Naive thymus-derived CD4-positive, alpha-beta T cell (primary cell): Measurements from ENCODE around the gene PNRC2. TPM values are rescaled to one million over a fixed set of nuclear protein-coding genes. Genes with fewer than 3 reads are reported as not detected.
"Not testable (repeated sequence)": the region's sequence is repeated elsewhere in the genome, so short reads cannot be mapped to it uniquely, and the experiment has no call there.

Experiments used
- ATAC-seq: fragments of 150-1000 bp; cut with Tn5 transposase; 2 replicates; pipeline ENCODE4 v1.10.0; 2021; ENCODE audit warnings: mild to moderate bottlenecking, moderate library complexity
- CTCF ChIA-PET: fragments of 350-600 bp; sonication (Branson Sonifier 250); formaldehyde crosslinking; loops from one replicate; lab custom pipeline; 2021; ENCODE audit warnings: antibody characterized with exemption; lab: Charles Lee
- POLR2A ChIA-PET: fragments of 350-600 bp; sonication (Branson Sonifier 250); formaldehyde crosslinking; loops from one replicate; lab custom pipeline; 2021; ENCODE audit warnings: antibody characterized with exemption, inconsistent platforms; lab: Charles Lee
- DNase-seq, 9 donors: peaks; one replicate each; pipeline versions ENCODE4 v3.0.0 to v3.0.0-alpha.2; 2020 to 2022; ENCODE audit warnings: mixed read lengths in 1 of 9
- H3K27ac ChIP-seq: one replicate; pipeline ENCODE4 v1.7.0; 2013; ENCODE audit warnings: mild to moderate bottlenecking, low read depth, low read length, moderate library complexity
- H3K27me3 ChIP-seq, 2 donors: one replicate each; pipeline ENCODE4 v1.7.0; 2013; ENCODE audit warnings: low read length in 2 of 2, mild to moderate bottlenecking in 2 of 2, moderate library complexity in 2 of 2; ENCODE audit not compliant: control insufficient read depth in 2 of 2, insufficient read depth in 2 of 2
- H3K36me3 ChIP-seq, 3 experiments: 1 replicate in 2 of 3; 2 replicates in 1 of 3; pipeline ENCODE4 v1.7.0; 2013; ENCODE audit warnings: low read length in 3 of 3, mild to moderate bottlenecking in 3 of 3, moderate library complexity in 1 of 3; ENCODE audit not compliant: insufficient read depth in 3 of 3, control insufficient read depth in 2 of 3
- H3K4me1 ChIP-seq, 2 donors: one replicate each; pipeline ENCODE4 v1.7.0; 2013; ENCODE audit warnings: low read length in 2 of 2, mild to moderate bottlenecking in 2 of 2, moderate library complexity in 1 of 2; ENCODE audit not compliant: control insufficient read depth in 2 of 2, insufficient read depth in 2 of 2
- H3K4me3 ChIP-seq: 2 replicates; pipeline ENCODE4 v1.7.0; 2013; ENCODE audit warnings: mild to moderate bottlenecking, low read length
- H3K9me3 ChIP-seq, 3 experiments: 1 replicate in 2 of 3; 2 replicates in 1 of 3; pipeline ENCODE4 v1.7.0; 2013; ENCODE audit warnings: low read length in 3 of 3; ENCODE audit not compliant: control insufficient read depth in 2 of 3
- H3K27ac Mint-ChIP-seq, 9 donors: one replicate each; pipeline ENCODE4 v1.8.0; 2020 to 2022; ENCODE audit warnings: mixed read lengths in 9 of 9, mild to moderate bottlenecking in 8 of 9, moderate library complexity in 5 of 9, inconsistent platforms in 2 of 9
- H3K27me3 Mint-ChIP-seq, 5 donors: one replicate each; pipeline ENCODE4 v1.8.0; 2021 to 2022; ENCODE audit warnings: mixed read lengths in 5 of 5, mild to moderate bottlenecking in 1 of 5
- H3K36me3 Mint-ChIP-seq, 5 donors: one replicate each; pipeline ENCODE4 v1.8.0; 2020 to 2022; ENCODE audit warnings: mixed read lengths in 5 of 5, mild to moderate bottlenecking in 3 of 5, inconsistent platforms in 1 of 5
- H3K4me1 Mint-ChIP-seq, 7 donors: one replicate each; pipeline ENCODE4 v1.8.0; 2020 to 2022; ENCODE audit warnings: mixed read lengths in 7 of 7, mild to moderate bottlenecking in 3 of 7, inconsistent platforms in 1 of 7
- H3K4me3 Mint-ChIP-seq, 10 donors: one replicate each; pipeline ENCODE4 v1.8.0; 2020 to 2022; ENCODE audit warnings: mild to moderate bottlenecking in 10 of 10, mixed read lengths in 10 of 10, moderate library complexity in 6 of 10, inconsistent platforms in 2 of 10
- H3K9me3 Mint-ChIP-seq, 11 donors: one replicate each; pipeline ENCODE4 v1.8.0; 2020 to 2022; ENCODE audit warnings: mixed read lengths in 11 of 11, mild to moderate bottlenecking in 4 of 11, inconsistent platforms in 1 of 11, moderate library complexity in 1 of 11
- intact Hi-C, 2 donors: fragments of 100-400 bp; cut with micrococcal nuclease; formaldehyde crosslinking; loops; one replicate each; pipeline ENCODE4 v1.15.1; 2023
- microRNA-seq: library from miRNA; unstranded; fragments of <30 nt; microRNA quantifications from one replicate; pipeline ENCODE4 v1.2.0, GENCODE V29; 2022; ENCODE audit warnings: borderline microRNAs expressed
- polyA plus RNA-seq, 2 donors: library from polyadenylated mRNA; unstranded; fragments of 300-500 nt; fragmentation: Illumina TruSeq; gene quantifications; one replicate each; pipeline ENCODE4 v1.2.3, GENCODE V29; 2021
- total RNA-seq, 6 experiments: library from RNA in 5 of 6; stranded (reverse) in 5 of 6; gene quantifications; 1 replicate in 5 of 6; 2 replicates in 1 of 6; pipeline ENCODE4 v1.2.3 and lab custom pipeline; 2021 to 2026

PNRC2 gene
- total and polyA plus RNA-seq, 7 experiments from 2014 or later, result 139 to 180 (median 160) TPM

DNA sequence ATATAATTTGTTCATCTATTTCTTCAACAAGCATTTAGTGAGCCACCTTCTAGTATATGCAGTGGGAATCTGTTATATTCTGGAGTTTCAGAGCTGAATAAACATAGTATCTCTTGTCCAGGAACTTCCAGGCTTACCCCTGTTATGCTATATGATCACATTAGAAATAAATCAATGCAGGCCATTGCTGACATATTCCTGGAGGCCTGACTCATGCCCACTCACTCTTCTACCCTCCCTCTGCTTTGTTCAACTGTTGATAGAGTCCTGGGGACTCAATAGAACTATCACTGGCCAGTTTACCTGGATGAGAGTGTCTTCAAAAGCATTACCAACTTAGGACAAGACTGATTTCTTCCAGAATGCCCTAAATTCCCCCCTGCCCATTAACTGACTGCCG is 49.8 kb downstream of the PNRC2 start:
- DNase-seq, result no peak

DNA sequence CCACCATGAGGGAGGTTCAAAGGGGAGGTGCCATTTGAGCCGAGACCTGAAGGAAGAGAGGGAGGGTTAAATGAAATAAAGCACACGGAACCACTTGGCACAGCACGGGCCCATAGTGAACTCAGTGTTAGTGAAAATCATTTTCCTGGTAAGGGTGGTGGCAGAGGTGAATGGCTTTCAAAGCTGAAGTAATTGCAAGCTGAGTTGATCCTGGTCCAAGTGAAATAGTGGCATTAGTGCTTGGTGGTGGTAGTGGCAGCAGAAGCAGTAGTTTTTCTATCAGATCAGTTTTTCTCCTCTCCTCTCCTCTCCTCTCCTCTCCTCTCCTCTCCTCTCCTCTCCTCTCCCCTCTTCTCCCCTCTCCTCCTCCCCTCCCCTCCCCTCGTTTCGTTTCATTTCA is 51.0 kb downstream of the PNRC2 start:
- peak overlapping the region in 1 of 9 donors; percentile 32 for H3K27ac Mint-ChIP-seq
- Histone ChIP-seq H3K9me3 (no peaks in the 10 kb centered on the region), H3K27ac (no peak overlapping the region), H3K4me3 (no peak overlapping the region), H3K4me1 (no peaks in the 10 kb centered on the region), H3K27me3 (no peaks in the 10 kb centered on the region), H3K36me3 (no peaks in the 10 kb centered on the region)
- ChIA-PET CTCF (no interaction called here), POLR2A (interaction anchor here (0.6 kb wide), 1 partner anchor 29 kb away, joined by 3 read pairs; no protein-coding TSS in a partner anchor)
- no peaks in the 10 kb centered on the region for H3K36me3 Mint-ChIP-seq
- H3K9me3 Mint-ChIP-seq, result peaks cover 0 to 2% (median 0%) of the 10 kb centered on the region in 11 donors
- peaks cover 5 to 41% (median 7%) of the 10 kb centered on the region in 5 donors for H3K27me3 Mint-ChIP-seq
- peaks cover 0 to 1% (median 0%) of the 10 kb centered on the region in 7 donors for H3K4me1 Mint-ChIP-seq
- DNase-seq (no peak), ATAC-seq (no peak)
- intact Hi-C loops, result no loop called here
- H3K4me3 Mint-ChIP-seq, result peak overlapping the region in 1 of 10 donors; percentile 54

More for the DNA sequence above, 49.8 kb downstream of the PNRC2 start:
- H3K9me3 ChIP-seq, result no peaks in the 10 kb centered on the region
- H3K36me3 Mint-ChIP-seq, result no peaks in the 10 kb centered on the region
- H3K4me1 ChIP-seq, result no peaks in the 10 kb centered on the region
- no peak overlapping the region for H3K27ac Mint-ChIP-seq
- no peak for ATAC-seq
- H3K4me3 ChIP-seq, result no peak overlapping the region
- ChIA-PET CTCF (no interaction called here), POLR2A (no interaction called here)
- H3K4me1 Mint-ChIP-seq, result peaks cover 0 to 1% (median 0%) of the 10 kb centered on the region in 7 donors
- peaks cover 5 to 44% (median 7%) of the 10 kb centered on the region in 5 donors for H3K27me3 Mint-ChIP-seq
- H3K27ac ChIP-seq, result no peak overlapping the region
- H3K9me3 Mint-ChIP-seq, result peaks cover 0 to 2% (median 0%) of the 10 kb centered on the region in 11 donors
- H3K4me3 Mint-ChIP-seq, result no peak overlapping the region
- intact Hi-C loops, result no loop called here
- no peaks in the 10 kb centered on the region for H3K27me3 ChIP-seq
- no peaks in the 10 kb centered on the region for H3K36me3 ChIP-seq

DNA sequence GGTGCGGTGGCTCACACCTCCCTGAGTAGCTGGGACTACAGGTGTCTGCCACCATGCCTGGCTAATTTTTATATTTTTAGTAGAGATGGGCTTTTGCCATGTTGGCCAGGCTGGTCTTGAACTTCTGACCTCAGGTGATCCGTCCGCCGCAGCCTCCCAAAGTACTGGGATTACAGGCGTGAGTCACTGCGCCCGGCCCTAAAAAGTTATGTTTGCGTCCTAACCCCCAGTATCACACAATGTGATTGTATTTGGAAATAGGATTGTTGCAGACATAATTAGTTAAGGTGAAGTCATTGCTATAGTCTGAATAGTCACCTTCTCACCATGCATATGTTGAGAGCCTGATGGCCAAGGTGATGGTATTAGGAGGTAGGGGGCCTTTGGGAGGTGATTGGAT is 53.2 kb downstream of the PNRC2 start:
- ATAC-seq, H3K4me3 Mint-ChIP-seq, H3K27me3 ChIP-seq, CTCF ChIA-PET, H3K36me3 Mint-ChIP-seq, H3K4me1 Mint-ChIP-seq, H3K27ac ChIP-seq, H3K9me3 ChIP-seq, intact Hi-C loops, H3K4me1 ChIP-seq, POLR2A ChIA-PET, H3K36me3 ChIP-seq, DNase-seq, H3K9me3 Mint-ChIP-seq, H3K27ac Mint-ChIP-seq, H3K4me3 ChIP-seq: not testable (repeated sequence)
- peaks cover 0 to 28% (median 7%) of the 10 kb centered on the region in 5 donors for H3K27me3 Mint-ChIP-seq

Small RNAs within 50 kb of the gene (microRNA-seq; reads per million reads assigned to microRNA genes)
- gene MIR378F, result not detected

Other genes with a start within 250 kb of the PNRC2 start
- gene ELOA, start 216.4 kb upstream of the PNRC2 start, total RNA-seq, result 10 to 100 TPM; 28.0 to 36.1 (median 30.4) TPM
- 10 to 100 TPM; 20.3 to 30.8 TPM for gene ELOA, start 216.4 kb upstream of the PNRC2 start, polyA plus RNA-seq
- gene PITHD1, start 181.4 kb upstream of the PNRC2 start, total RNA-seq, result 10 to 100 TPM; 57.6 to 81.9 (median 76.0) TPM
- gene PITHD1, start 181.4 kb upstream of the PNRC2 start, polyA plus RNA-seq, result 10 to 100 TPM; 82.2 to 88.9 TPM
- gene LYPLA2, start 168.7 kb upstream of the PNRC2 start, total RNA-seq, result 10 to 100 TPM; 40.7 to 83.8 (median 48.2) TPM
- gene LYPLA2, start 168.7 kb upstream of the PNRC2 start, polyA plus RNA-seq, result 100 to 1,000 TPM in 1 of 2 donors, 10 to 100 TPM in 1; 83.9 to 124 TPM
- 10 to 100 TPM in 4 of 5 experiments, 1 to 10 TPM in 1; 8.1 to 21.4 (median 12.7) TPM for gene GALE, start 159.1 kb upstream of the PNRC2 start, total RNA-seq
- 10 to 100 TPM in 1 of 2 donors, 1 to 10 TPM in 1; 8.5 to 11.5 TPM for gene GALE, start 159.1 kb upstream of the PNRC2 start, polyA plus RNA-seq
- 10 to 100 TPM; 16.2 to 38.9 (median 27.3) TPM for gene HMGCL, start 134.4 kb upstream of the PNRC2 start, total RNA-seq
- gene HMGCL, start 134.4 kb upstream of the PNRC2 start, polyA plus RNA-seq, result 10 to 100 TPM; 35.3 to 38.5 TPM
- gene FUCA1, start 91.5 kb upstream of the PNRC2 start, total RNA-seq, result 10 to 100 TPM in 3 of 5 experiments, 1 to 10 TPM in 2; 4.9 to 62.7 (median 16.3) TPM
- 10 to 100 TPM; 11.5 to 18.2 TPM for gene FUCA1, start 91.5 kb upstream of the PNRC2 start, polyA plus RNA-seq
- gene CNR2, start 46.5 kb upstream of the PNRC2 start, total RNA-seq, result 1 to 10 TPM in 1 of 5 experiments, under 1 TPM in 4; 0.05 to 2.8 (median 0.24) TPM
- under 1 TPM in 1 of 2 donors, not detected in 1; 0.17 TPM for gene CNR2, start 46.5 kb upstream of the PNRC2 start, polyA plus RNA-seq
- gene SRSF10, start 20.5 kb downstream of the PNRC2 start, total RNA-seq, result 100 to 1,000 TPM; 170 to 252 (median 193) TPM
- gene SRSF10, start 20.5 kb downstream of the PNRC2 start, polyA plus RNA-seq, result 100 to 1,000 TPM; 108 to 132 TPM
- not detected for gene MYOM3, start 152.3 kb downstream of the PNRC2 start, total RNA-seq
- not detected for gene MYOM3, start 152.3 kb downstream of the PNRC2 start, polyA plus RNA-seq
- not detected for gene IL22RA1, start 183.3 kb downstream of the PNRC2 start, total RNA-seq
- not detected for gene IL22RA1, start 183.3 kb downstream of the PNRC2 start, polyA plus RNA-seq
- gene IFNLR1, start 227.5 kb downstream of the PNRC2 start, total RNA-seq, result 1 to 10 TPM; 1.0 to 3.9 (median 2.6) TPM
- under 1 TPM; 0.08 to 0.75 TPM for gene IFNLR1, start 227.5 kb downstream of the PNRC2 start, polyA plus RNA-seq